ACC112 (cell line): ENCODE results near the gene DIP2B.

Source experiments
- H2AFZ ChIP-seq: fragments of 200-600 bp; sonication (generic); one replicate; pipeline ENCODE4 v1.6.0; 2017; ENCODE audit warnings: antibody characterized with exemption, low read length; ENCODE audit not compliant: unreplicated experiment
- H3K27ac ChIP-seq: fragments of 200-600 bp; sonication (generic); 2 replicates; pipeline ENCODE4 v1.5.1; 2014; ENCODE audit warnings: low read depth, mild to moderate bottlenecking, antibody characterized with exemption, low read length, moderate library complexity
- H3K27me3 ChIP-seq: fragments of 200-600 bp; sonication (generic); 2 replicates; pipeline ENCODE4 v1.6.1; 2014; ENCODE audit warnings: mild to moderate bottlenecking, antibody characterized with exemption, low read length, moderate library complexity, mixed read lengths; ENCODE audit not compliant: insufficient read depth
- H3K36me3 ChIP-seq: fragments of 200-600 bp; sonication (generic); 2 replicates; pipeline ENCODE4 v1.6.1; 2016; ENCODE audit warnings: mild to moderate bottlenecking, antibody characterized with exemption, low read length, moderate library complexity, mixed read lengths; ENCODE audit not compliant: insufficient read depth
- H3K4me1 ChIP-seq: fragments of 200-600 bp; sonication (generic); one replicate; pipeline ENCODE4 v1.6.1; 2016; ENCODE audit warnings: low read length, mixed read lengths; ENCODE audit not compliant: insufficient read depth, unreplicated experiment, control insufficient read depth
- H3K4me3 ChIP-seq: fragments of 200-600 bp; sonication (generic); 2 replicates; pipeline ENCODE4 v1.5.1; 2014; ENCODE audit warnings: mild to moderate bottlenecking, low read depth, low read length
- H3K79me2 ChIP-seq: fragments of 200-600 bp; sonication (generic); one replicate; pipeline ENCODE4 v1.6.0; 2016; ENCODE audit warnings: low read length; ENCODE audit not compliant: control insufficient read depth, unreplicated experiment, insufficient read depth

The DIP2B gene

DNA sequence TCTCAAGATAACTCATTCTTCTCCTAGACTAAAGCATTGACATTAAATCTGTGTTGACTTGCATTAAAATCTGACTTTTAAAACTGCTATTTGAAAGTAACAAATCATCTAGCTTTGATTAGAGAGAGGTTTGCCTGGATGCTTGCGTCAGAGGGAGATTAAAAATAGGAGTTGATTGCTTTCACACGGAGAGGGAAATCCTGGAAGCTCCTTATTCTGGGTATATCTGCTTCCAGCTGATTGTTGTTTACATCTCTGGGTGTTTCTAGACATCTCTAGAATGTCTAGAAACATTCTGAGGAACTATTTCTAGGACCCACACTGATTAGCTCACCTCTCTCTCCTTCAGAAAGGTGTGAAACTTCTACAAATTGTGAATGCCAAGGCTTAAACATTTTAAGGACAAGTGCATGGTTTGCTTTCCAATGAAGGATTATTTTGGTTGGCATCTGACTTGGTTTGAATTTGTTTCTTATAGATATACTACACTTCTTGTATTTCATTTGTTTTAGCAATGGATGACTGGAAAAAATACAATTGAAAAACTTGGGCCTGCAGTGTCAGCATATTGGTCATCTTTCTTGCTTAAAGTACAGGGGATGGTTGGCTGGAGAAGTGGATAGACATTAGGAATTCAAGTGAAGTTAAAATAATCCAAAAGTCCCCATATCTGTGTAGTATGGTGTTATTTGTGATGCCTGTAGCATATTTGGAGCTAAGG, 2.1 kb downstream of the DIP2B start:
- Histone ChIP-seq H3K36me3 (no peaks in the 10 kb centered on the region), H3K27me3 (no peaks in the 10 kb centered on the region), H3K79me2 (peaks cover 51% of the 10 kb centered on the region), H3K4me3 (peak overlapping the region; percentile 90), H3K27ac (no peak overlapping the region), H3K4me1 (peaks cover 11% of the 10 kb centered on the region), H2AFZ (no peak overlapping the region)

DNA sequence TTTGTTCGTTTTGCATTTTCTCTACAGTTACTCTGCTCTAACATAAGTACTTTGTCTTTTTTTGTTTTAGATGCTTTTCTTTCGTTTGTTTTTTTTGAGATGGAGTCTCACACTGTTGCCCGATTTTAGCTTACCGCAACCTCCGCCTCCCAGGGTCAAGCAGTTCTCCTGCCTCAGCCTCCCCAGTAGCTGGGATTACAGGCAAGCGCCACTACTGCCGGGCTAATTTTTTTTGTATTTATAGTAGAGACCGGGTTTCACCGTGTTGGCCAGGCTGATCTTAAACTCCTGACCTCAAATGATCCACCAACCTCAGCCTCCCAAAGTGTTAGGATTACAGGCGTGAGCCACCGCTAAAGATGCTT, 2.7 kb downstream of the DIP2B start:
- Histone ChIP-seq H3K27me3 (no peaks in the 10 kb centered on the region), H3K79me2 (peaks cover 51% of the 10 kb centered on the region), H3K27ac (no peak overlapping the region), H2AFZ (no peak overlapping the region), H3K36me3 (no peaks in the 10 kb centered on the region), H3K4me3 (no peak overlapping the region), H3K4me1 (peaks cover 11% of the 10 kb centered on the region)

DNA sequence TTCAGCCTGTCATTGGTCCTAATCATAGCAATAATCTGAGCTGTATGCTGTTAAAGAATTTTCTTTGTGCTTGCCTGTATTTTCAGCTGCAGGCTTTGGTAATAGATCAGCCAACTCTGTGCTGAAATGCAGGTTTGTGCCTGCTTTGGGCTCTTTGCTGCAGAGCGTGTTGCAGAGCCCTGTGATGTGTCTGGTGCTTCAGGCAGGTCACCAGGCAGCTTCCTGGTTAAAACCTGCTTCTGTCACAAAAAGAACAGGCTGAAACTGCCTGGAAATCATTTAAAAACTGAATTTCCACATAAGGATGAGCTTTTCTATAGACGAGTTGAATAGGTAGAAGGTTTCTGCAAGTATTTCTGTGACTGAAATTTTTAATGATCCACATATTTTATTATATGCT, 3.1 kb downstream of the DIP2B start:
- Histone ChIP-seq H3K4me1 (peaks cover 11% of the 10 kb centered on the region), H3K27me3 (no peaks in the 10 kb centered on the region), H3K27ac (no peak overlapping the region), H3K4me3 (no peak overlapping the region), H3K79me2 (peaks cover 51% of the 10 kb centered on the region), H3K36me3 (no peaks in the 10 kb centered on the region), H2AFZ (no peak overlapping the region)

DNA sequence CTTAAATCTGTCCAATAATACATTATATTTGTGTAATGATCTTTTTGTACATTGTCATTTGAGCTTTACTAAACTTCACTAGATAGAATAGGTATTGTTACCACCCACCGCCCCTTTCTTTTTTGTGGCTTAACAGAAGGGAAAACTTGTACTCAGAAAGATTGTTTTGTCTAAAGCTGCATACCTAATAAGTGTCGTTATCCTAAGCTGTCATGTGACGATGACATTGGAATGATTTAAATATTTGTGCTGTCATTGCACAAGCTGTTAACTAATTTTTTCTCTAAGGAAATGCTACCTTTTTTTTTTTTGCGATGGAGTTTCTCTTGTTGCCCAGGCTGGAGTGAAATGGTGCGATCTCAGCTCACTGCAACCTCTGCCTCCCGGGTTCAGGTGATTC, 3.6 kb downstream of the DIP2B start:
- no peak overlapping the region for H3K4me3 ChIP-seq
- H3K27me3 ChIP-seq = no peaks in the 10 kb centered on the region
- H2AFZ ChIP-seq = no peak overlapping the region
- H3K27ac ChIP-seq = no peak overlapping the region
- H3K36me3 ChIP-seq = no peaks in the 10 kb centered on the region
- H3K79me2 ChIP-seq = peaks cover 56% of the 10 kb centered on the region
- H3K4me1 ChIP-seq = peaks cover 11% of the 10 kb centered on the region

DNA sequence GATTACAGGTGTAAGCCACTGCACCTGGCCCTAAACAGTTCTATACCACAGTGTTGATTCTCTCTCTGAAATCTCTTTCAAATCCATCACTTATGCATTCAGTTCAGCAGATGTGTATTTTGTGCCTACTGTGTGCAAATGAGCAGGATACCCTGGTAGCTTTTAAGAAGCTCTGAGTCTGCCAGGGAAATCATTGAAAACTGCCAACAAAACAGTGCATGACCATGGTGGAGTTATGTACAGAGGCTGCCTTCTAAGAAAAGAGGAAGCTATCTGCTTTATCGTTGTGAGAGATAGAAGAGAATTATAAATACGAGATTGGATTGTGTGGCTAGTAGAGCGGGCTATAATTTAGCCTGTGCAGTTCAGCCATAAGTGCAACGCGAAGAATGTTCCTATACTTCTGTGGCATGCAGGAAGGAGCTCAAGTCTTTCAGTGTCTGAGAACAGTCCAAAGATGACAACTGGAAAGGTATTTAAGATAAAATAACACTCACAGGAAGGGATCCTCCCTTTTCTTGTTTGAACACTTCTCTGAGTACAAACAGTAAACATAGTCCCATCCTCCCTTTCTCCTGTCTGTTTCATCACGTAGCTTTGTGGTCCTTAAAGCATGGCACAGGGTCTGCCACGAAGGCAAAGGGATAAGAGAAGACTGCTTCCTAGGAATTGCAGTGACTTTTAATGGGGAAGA, 4.3 kb downstream of the DIP2B start:
- Histone ChIP-seq H3K79me2 (peaks cover 56% of the 10 kb centered on the region), H3K27me3 (no peaks in the 10 kb centered on the region), H3K4me3 (no peak overlapping the region), H3K36me3 (no peaks in the 10 kb centered on the region), H3K27ac (no peak overlapping the region), H2AFZ (no peak overlapping the region), H3K4me1 (peaks cover 11% of the 10 kb centered on the region)

DNA sequence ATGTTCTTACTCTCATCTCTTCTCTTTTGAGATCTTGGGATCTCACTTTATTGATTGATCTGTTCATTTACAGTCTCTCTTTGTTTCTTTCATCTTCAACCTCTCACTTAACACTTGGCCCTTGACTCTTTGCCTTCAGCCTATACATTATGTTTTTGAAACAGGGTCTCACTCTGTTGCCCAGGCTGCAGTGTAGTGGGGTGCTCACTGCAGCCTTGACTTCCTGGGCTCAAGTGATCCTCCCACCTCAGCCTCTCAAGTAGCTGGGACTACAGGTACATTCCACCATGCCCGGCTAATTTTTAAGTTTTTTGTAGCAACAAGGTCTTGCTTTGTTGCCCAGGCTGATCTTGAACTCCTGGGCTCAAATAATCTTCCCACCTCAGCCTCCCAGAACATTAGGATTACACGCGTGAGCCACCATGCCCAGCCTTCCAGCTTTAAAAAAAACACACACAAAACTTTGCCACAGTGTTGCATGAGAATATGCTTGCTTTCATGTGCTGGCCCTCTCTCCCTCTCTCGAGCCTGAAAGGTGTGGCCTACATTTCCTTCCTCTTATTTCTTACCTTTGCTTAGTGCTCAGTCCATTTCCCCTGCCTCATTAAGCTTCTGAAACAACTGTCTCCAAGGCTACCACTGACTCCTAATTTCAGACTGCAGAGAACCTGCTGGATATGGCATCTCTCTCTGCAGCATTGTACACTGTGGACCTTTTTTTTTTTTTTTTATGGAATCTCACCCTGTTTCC, 9.9 kb downstream of the DIP2B start:
- H3K4me1 ChIP-seq = peaks cover 11% of the 10 kb centered on the region
- H3K36me3 ChIP-seq = no peaks in the 10 kb centered on the region
- H2AFZ ChIP-seq = no peak overlapping the region
- peaks cover 37% of the 10 kb centered on the region for H3K79me2 ChIP-seq
- no peak overlapping the region for H3K27ac ChIP-seq
- H3K4me3 ChIP-seq = no peak overlapping the region
- no peaks in the 10 kb centered on the region for H3K27me3 ChIP-seq

DNA sequence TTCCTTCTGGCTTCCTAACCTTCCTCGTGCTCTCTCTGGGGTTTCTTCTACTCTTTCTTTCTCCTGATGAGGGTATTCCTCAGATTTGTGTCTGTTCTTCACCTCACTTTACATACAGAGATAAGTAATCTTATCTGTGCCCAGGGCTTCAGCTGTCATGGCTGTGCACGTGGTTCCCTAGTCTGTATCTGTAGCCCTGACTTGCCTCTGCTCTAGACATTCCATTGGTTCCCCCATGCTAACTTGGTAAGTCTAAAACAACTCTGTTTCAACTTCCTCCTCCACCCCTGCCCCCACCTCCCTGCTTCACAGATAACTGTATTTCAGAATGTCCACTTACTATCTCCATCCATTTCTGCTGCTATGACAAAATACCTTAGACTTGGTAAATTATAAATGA, 10.8 kb downstream of the DIP2B start:
- Histone ChIP-seq H3K79me2 (peaks cover 32% of the 10 kb centered on the region), H2AFZ (no peak overlapping the region), H3K4me3 (no peak overlapping the region), H3K27ac (no peak overlapping the region), H3K36me3 (no peaks in the 10 kb centered on the region), H3K27me3 (no peaks in the 10 kb centered on the region), H3K4me1 (peaks cover 11% of the 10 kb centered on the region)

DNA sequence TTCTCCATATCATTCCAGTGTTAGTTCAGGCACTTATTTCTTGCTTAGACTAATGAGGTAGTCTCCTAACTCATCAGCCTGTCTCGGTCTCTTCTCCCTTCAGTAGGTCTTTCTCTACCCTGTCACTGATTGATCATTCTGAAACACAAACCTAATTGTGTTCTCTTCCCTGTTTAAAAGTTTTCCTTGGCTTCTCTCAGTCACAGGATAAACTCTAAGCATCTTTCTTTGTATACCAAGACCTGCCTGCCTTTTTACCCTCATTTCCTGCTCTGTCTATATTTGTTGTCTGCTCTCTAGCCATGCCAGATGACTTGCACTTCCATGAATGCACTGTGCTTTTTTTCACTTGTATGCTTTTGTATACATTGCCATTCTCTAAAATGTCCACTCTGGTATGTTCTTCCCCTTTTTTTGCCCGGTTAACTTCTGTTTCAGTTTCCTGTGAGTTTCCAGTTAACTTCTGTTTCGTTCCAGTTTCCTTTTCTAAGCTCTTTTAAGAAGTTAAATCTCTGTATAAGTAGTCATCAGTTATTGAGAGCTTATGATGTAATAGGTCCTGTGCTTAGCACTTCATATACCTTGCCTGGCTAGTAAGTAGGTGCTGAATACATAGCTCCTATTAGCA, 12.8 kb downstream of the DIP2B start:
- Histone ChIP-seq H3K36me3 (no peaks in the 10 kb centered on the region), H3K27ac (peak overlapping the region; percentile 92), H3K4me3 (peak overlapping the region; percentile 50), H3K27me3 (no peaks in the 10 kb centered on the region), H3K4me1 (peaks cover 11% of the 10 kb centered on the region), H2AFZ (peak overlapping the region; percentile 91), H3K79me2 (peaks cover 34% of the 10 kb centered on the region)

DNA sequence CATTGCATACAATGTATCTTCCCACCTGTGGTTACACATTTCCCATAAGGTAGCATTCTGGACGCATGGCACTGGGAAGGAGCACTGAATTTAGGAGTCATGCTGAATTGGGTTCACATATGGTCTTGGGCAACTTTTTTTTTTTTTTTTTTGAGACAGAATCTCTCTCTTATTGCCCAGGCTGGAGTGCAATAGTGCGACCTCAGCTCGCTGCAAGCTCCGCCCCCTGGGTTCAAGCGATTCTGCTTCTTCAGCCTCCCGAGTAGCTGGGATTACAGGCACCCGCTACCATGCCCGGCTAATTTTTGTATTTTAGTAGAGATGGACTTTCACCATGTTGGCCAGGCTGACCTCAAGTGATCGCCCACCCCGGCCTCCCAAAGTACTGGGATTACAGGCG, 13.3 kb downstream of the DIP2B start:
- Histone ChIP-seq H3K4me3 (peak overlapping the region; percentile 50; the same call in 1 of the 2 replicates), H3K79me2 (peaks cover 32% of the 10 kb centered on the region), H3K4me1 (peaks cover 11% of the 10 kb centered on the region), H3K27ac (peak overlapping the region; percentile 92), H3K27me3 (no peaks in the 10 kb centered on the region), H2AFZ (peak overlapping the region; percentile 91), H3K36me3 (0 out of 2 replicates have a peak, but pooled peaks cover 2% of the 10 kb centered on the region)

DNA sequence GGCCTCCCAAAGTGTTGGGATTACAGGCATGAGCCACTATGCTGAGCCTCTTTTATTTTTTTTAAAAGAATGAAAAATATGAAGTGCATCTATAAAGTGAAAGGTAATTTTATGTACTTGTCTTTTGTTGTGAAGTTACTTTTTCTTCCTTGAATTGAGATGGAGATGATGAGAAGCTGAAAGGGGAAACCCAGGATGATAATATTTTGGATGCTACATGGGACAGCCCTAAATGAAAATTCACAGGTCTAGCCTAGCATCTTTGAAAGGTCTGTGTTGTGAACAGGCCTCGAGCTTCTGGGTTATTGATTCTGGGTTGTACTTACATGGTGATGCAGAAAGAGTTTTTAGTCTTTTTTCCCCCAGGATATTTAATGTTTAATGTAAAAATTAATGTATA, 14.6 kb downstream of the DIP2B start:
- Histone ChIP-seq H3K4me3 (no peak overlapping the region), H3K4me1 (peaks cover 11% of the 10 kb centered on the region), H3K27ac (no peak overlapping the region), H3K27me3 (no peaks in the 10 kb centered on the region), H3K36me3 (0 out of 2 replicates have a peak, but pooled peaks cover 4% of the 10 kb centered on the region), H2AFZ (no peak overlapping the region), H3K79me2 (peaks cover 35% of the 10 kb centered on the region)
